OCI-LY1 (cell line): ENCODE results near the gene KMO.

ENCODE experiments used
- H2AFZ ChIP-seq: fragments of 200-600 bp; sonication (generic), shearing (Covaris generic); 2 replicates; pipeline ENCODE4 v1.6.0; 2014; ENCODE audit warnings: antibody characterized with exemption, mild to moderate bottlenecking, low read length
- H3F3A ChIP-seq: fragments of 200-600 bp; sonication (generic), shearing (Covaris generic); 2 replicates; pipeline ENCODE4 v1.6.0; 2014; ENCODE audit warnings: mild to moderate bottlenecking, antibody characterized with exemption, low read length, moderate library complexity; ENCODE audit not compliant: insufficient read depth
- H3K27ac ChIP-seq: fragments of 200-600 bp; sonication (generic); 2 replicates; pipeline ENCODE4 v1.5.1; 2014; ENCODE audit warnings: low read length, mixed run types, mild to moderate bottlenecking, low read depth; ENCODE audit not compliant: poor library complexity, severe bottlenecking
- H3K27me3 ChIP-seq: fragments of 200-600 bp; sonication (generic); 2 replicates; pipeline ENCODE4 v1.6.0; 2014; ENCODE audit warnings: antibody characterized with exemption, mild to moderate bottlenecking, low read length, moderate library complexity; ENCODE audit not compliant: insufficient read depth
- H3K36me3 ChIP-seq: fragments of 200-600 bp; sonication (generic); 2 replicates; pipeline ENCODE4 v1.6.1; 2014; ENCODE audit warnings: mild to moderate bottlenecking, antibody characterized with exemption, low read length, moderate library complexity, mixed read lengths; ENCODE audit not compliant: insufficient read depth
- H3K4me1 ChIP-seq: fragments of 200-600 bp; sonication (generic); 2 replicates; pipeline ENCODE4 v1.5.1; 2014; ENCODE audit warnings: mild to moderate bottlenecking, low read length, moderate library complexity; ENCODE audit not compliant: insufficient read depth, severe bottlenecking
- H3K4me2 ChIP-seq: fragments of 200-600 bp; sonication (generic), shearing (Covaris generic); 2 replicates; pipeline ENCODE4 v1.6.1; 2014; ENCODE audit warnings: low read length
- H3K4me3 ChIP-seq: fragments of 200-600 bp; sonication (generic); 2 replicates; pipeline ENCODE4 v1.5.1; 2014; ENCODE audit warnings: low read length, low read depth, mild to moderate bottlenecking, mixed read lengths; ENCODE audit not compliant: poor library complexity, severe bottlenecking
- H3K79me2 ChIP-seq: fragments of 200-600 bp; shearing (Covaris generic); 2 replicates; pipeline ENCODE4 v1.6.1; 2016; ENCODE audit warnings: mixed run types, low read length, mixed read lengths; ENCODE audit not compliant: insufficient read depth
- H3K9ac ChIP-seq: fragments of 200-600 bp; sonication (generic), shearing (Covaris generic); 2 replicates; pipeline ENCODE4 v1.6.1; 2014; ENCODE audit warnings: mild to moderate bottlenecking, low read length, mixed read lengths
- H3K9me2 ChIP-seq: fragments of 200-600 bp; sonication (generic), shearing (Covaris generic); 2 replicates; pipeline ENCODE4 v1.6.1; 2014; ENCODE audit warnings: low read depth, mild to moderate bottlenecking, low read length, mixed read lengths
- H3K9me3 ChIP-seq: fragments of 200-600 bp; shearing (Covaris generic); 2 replicates; pipeline ENCODE4 v1.6.1; 2014; ENCODE audit warnings: low read length, mixed read lengths
- H4K20me1 ChIP-seq: fragments of 200-600 bp; sonication (generic), shearing (Covaris generic); 2 replicates; pipeline ENCODE4 v1.6.0; 2016; ENCODE audit warnings: mild to moderate bottlenecking, low read length; ENCODE audit not compliant: insufficient read depth
- CTCF ChIP-seq: fragments of 200-600 bp; sonication (generic), shearing (Covaris generic); IDR thresholded peaks from 2 replicates; pipeline ENCODE4 v1.5.1; 2017; ENCODE audit warnings: mild to moderate bottlenecking, antibody characterized with exemption, low read length, moderate library complexity, mixed read lengths
- EZH2 ChIP-seq: fragments of 200-600 bp; sonication (generic), shearing (Covaris generic); IDR thresholded peaks from 2 replicates; pipeline ENCODE4 v1.8.0; 2017; ENCODE audit warnings: borderline replicate concordance, mixed run types, mild to moderate bottlenecking, antibody characterized with exemption, low read length, moderate library complexity, mixed read lengths

Gene KMO

GRCh38 chr1:241521718-241522117 lies 10.5 kb upstream of the KMO start:
- H3K9me2 ChIP-seq = no peaks in the 10 kb centered on the region
- 0 out of 2 replicates have a peak, but pooled peaks cover 3% of the 10 kb centered on the region for H3K79me2 ChIP-seq
- no peaks in the 10 kb centered on the region for H3F3A ChIP-seq
- H3K36me3 ChIP-seq = no peaks in the 10 kb centered on the region
- no peak for TF ChIP-seq EZH2
- TF ChIP-seq CTCF = no peak
- peaks cover 18% of the 10 kb centered on the region for H3K4me1 ChIP-seq
- no peak overlapping the region for H3K4me2 ChIP-seq
- no peak overlapping the region for H3K27ac ChIP-seq
- no peaks in the 10 kb centered on the region for H4K20me1 ChIP-seq
- H2AFZ ChIP-seq = no peak overlapping the region
- H3K9ac ChIP-seq = no peak overlapping the region
- H3K27me3 ChIP-seq = no peaks in the 10 kb centered on the region
- H3K9me3 ChIP-seq = no peaks in the 10 kb centered on the region
- no peak overlapping the region for H3K4me3 ChIP-seq

GRCh38 chr1:241525026-241525425 lies 7.2 kb upstream of the KMO start:
- Histone ChIP-seq H3K4me1 (peaks cover 3% of the 10 kb centered on the region), H3K4me3 (no peak overlapping the region), H3K9me2 (no peaks in the 10 kb centered on the region), H3K79me2 (no peaks in the 10 kb centered on the region), H3K27me3 (no peaks in the 10 kb centered on the region), H3K27ac (no peak overlapping the region), H4K20me1 (no peaks in the 10 kb centered on the region), H2AFZ (no peak overlapping the region), H3F3A (no peaks in the 10 kb centered on the region), H3K9ac (no peak overlapping the region), H3K9me3 (no peaks in the 10 kb centered on the region), H3K4me2 (no peak overlapping the region), H3K36me3 (no peaks in the 10 kb centered on the region)
- TF ChIP-seq CTCF = no peak
- TF ChIP-seq EZH2 = no peak

GRCh38 chr1:241527146-241527545 lies 5.0 kb upstream of the KMO start:
- H3K27me3 ChIP-seq = no peaks in the 10 kb centered on the region
- no peaks in the 10 kb centered on the region for H4K20me1 ChIP-seq
- TF ChIP-seq CTCF (no peak), EZH2 (no peak)
- peaks cover 11% of the 10 kb centered on the region for H3K4me1 ChIP-seq
- no peak overlapping the region for H3K9ac ChIP-seq
- no peaks in the 10 kb centered on the region for H3F3A ChIP-seq
- no peaks in the 10 kb centered on the region for H3K9me3 ChIP-seq
- H2AFZ ChIP-seq = no peak overlapping the region
- H3K4me3 ChIP-seq = no peak overlapping the region
- H3K9me2 ChIP-seq = no peaks in the 10 kb centered on the region
- no peak overlapping the region for H3K4me2 ChIP-seq
- no peaks in the 10 kb centered on the region for H3K79me2 ChIP-seq
- no peak overlapping the region for H3K27ac ChIP-seq
- H3K36me3 ChIP-seq = no peaks in the 10 kb centered on the region
